A549 (cell line): ENCODE results near the gene NXN. TPM values are rescaled to one million over a fixed set of nuclear protein-coding genes. Genes with fewer than 3 reads are reported as not detected.

Experiments used
- ATAC-seq, 2 experiments: fragments of 200-7000 bp in 1 of 2; fragments of >200 bp in 1 of 2; cut with Nextera tagmentation in 1 of 2; cut with Tn5 transposase in 1 of 2; 3 replicates each; pipeline versions ENCODE4 v1.8.0 to v1.9.1; 2018 to 2020; ENCODE audit warnings: mild to moderate bottlenecking in 1 of 2, moderate library complexity in 1 of 2
- CTCF ChIA-PET: fragments of 300-600 bp; sonication (Branson Sonifier 250); formaldehyde crosslinking; extraction: SDS; loops from one replicate; lab custom pipeline; 2021; ENCODE audit warnings: antibody characterized with exemption, inconsistent platforms; lab: Yijun Ruan, JAX
- POLR2A ChIA-PET: fragments of 350-600 bp; formaldehyde crosslinking; extraction: SDS; loops from one replicate; lab custom pipeline; 2021; ENCODE audit warnings: antibody characterized with exemption, inconsistent platforms; lab: Yijun Ruan, JAX
- DNase-seq, 2 experiments: peaks; one replicate each; pipeline versions ENCODE4 v3.0.0 to v3.0.0-alpha.2; 2011 to 2016; ENCODE audit warnings: low read depth in 1 of 2, low spot score in 1 of 2
- FAIRE-seq: peaks from 2 replicates; lab custom pipeline; 2011; peaks lifted over from hg19 to GRCh38; lab: Jason Lieb, UNC
- H3K27ac ChIP-seq, 2 experiments: fragments of >200 bp; sonication (Bioruptor Twin); formaldehyde crosslinking; 3 replicates each; pipeline ENCODE4 v1.5.1; 2016 to 2017
- H3K4me1 ChIP-seq: fragments of >200 bp; sonication (Bioruptor Twin); formaldehyde crosslinking; 3 replicates; pipeline ENCODE4 v1.6.1; 2016
- H3K4me2 ChIP-seq: fragments of >200 bp; sonication (Bioruptor Twin); formaldehyde crosslinking; 3 replicates; pipeline ENCODE4 v1.6.1; 2016
- H3K4me3 ChIP-seq: fragments of >200 bp; sonication (Bioruptor Twin); formaldehyde crosslinking; 3 replicates; pipeline ENCODE4 v1.5.1; 2016
- H3K9me3 ChIP-seq: fragments of >200 bp; sonication (Bioruptor Twin); formaldehyde crosslinking; 3 replicates; pipeline ENCODE4 v1.6.1; 2016
- CHD2 ChIP-seq: fragments of 150-350 bp; IDR thresholded peaks from 2 replicates; pipeline ENCODE4 v1.6.1; 2014; ENCODE audit warnings: low read length; ENCODE audit not compliant: partially characterized antibody
- FOSB ChIP-seq: fragments of 250-450 bp; sonication (Bioruptor Pico); IDR thresholded peaks from 2 replicates; pipeline ENCODE4 v1.5.0; 2020; ENCODE audit warnings: mild to moderate bottlenecking, moderate library complexity
- FOSL2 ChIP-seq, 2 experiments: fragments of 450-650 bp in 1 of 2; fragments of >200 bp in 1 of 2; sonication (Bioruptor Twin) in 1 of 2; formaldehyde crosslinking; IDR thresholded peaks; 2 replicates each; pipeline versions ENCODE4 v1.5.0 to v1.6.1; 2016 to 2020; ENCODE audit warnings: mild to moderate bottlenecking in 1 of 2, moderate library complexity in 1 of 2
- FOXS1 ChIP-seq: fragments of 250-450 bp; sonication (Bioruptor Pico); IDR thresholded peaks from 2 replicates; pipeline ENCODE4 v1.5.0; 2020; ENCODE audit warnings: mild to moderate bottlenecking, moderate library complexity
- KDM1A ChIP-seq: fragments of 200-600 bp; sonication (generic); IDR thresholded peaks from 2 replicates; pipeline ENCODE4 v1.6.1; 2016; ENCODE audit warnings: low read depth, mild to moderate bottlenecking
- KDM5A ChIP-seq: fragments of 200-600 bp; sonication (generic); IDR thresholded peaks from 2 replicates; pipeline ENCODE4 v1.6.1; 2016; ENCODE audit warnings: antibody characterized with exemption, mild to moderate bottlenecking
- MYC ChIP-seq: IDR thresholded peaks from 2 replicates; pipeline ENCODE4 v1.6.1; 2012; ENCODE audit warnings: mild to moderate bottlenecking, inconsistent platforms, low read length, improper control_type of control experiment, borderline replicate concordance
- NPAS2 ChIP-seq: fragments of 250-450 bp; sonication (Bioruptor Pico); IDR thresholded peaks from 2 replicates; pipeline ENCODE4 v1.8.0; 2022; ENCODE audit warnings: mild to moderate bottlenecking, moderate library complexity, borderline replicate concordance
- PHF8 ChIP-seq: fragments of 200-600 bp; sonication (generic); IDR thresholded peaks from 2 replicates; pipeline ENCODE4 v1.6.1; 2016; ENCODE audit warnings: low read depth, mild to moderate bottlenecking, antibody characterized with exemption, moderate library complexity, borderline replicate concordance
- RNF2 ChIP-seq: fragments of 200-600 bp; sonication (generic); IDR thresholded peaks from 2 replicates; pipeline ENCODE4 v1.6.1; 2016; ENCODE audit warnings: low read depth, mild to moderate bottlenecking, antibody characterized with exemption, moderate library complexity, borderline replicate concordance
- SMC3 ChIP-seq: fragments of >200 bp; sonication (Bioruptor Twin); formaldehyde crosslinking; IDR thresholded peaks from 3 replicates; pipeline ENCODE4 v1.6.1; 2018; ENCODE audit warnings: inconsistent platforms
- TFCP2L1 ChIP-seq: fragments of 250-450 bp; sonication (Bioruptor Pico); IDR thresholded peaks from 2 replicates; pipeline ENCODE4 v1.5.0; 2021; ENCODE audit warnings: mild to moderate bottlenecking
- ZNF302 ChIP-seq: fragments of 250-450 bp; sonication (Bioruptor Pico); IDR thresholded peaks from 2 replicates; pipeline ENCODE4 v1.9.0; 2021; ENCODE audit warnings: inconsistent platforms, mild to moderate bottlenecking, moderate library complexity
- WGBS: methylation state at CpG from one replicate; pipeline ENCODE4 v1.1.6; 2017; ENCODE audit errors: missing lambda C conversion rate; 5-methylcytosine and 5-hydroxymethylcytosine counted together
- polyA plus RNA-seq, 4 experiments: library from polyadenylated mRNA; depleted of rRNA in 3 of 4; stranded (reverse); fragments of >200 nt; fragmentation: RNase III in 1 of 4; extraction: RNeasy Plus Mini Kit Qiagen cat#74134 plus additional on column Dnase treatment in 1 of 4; gene quantifications; 2 replicates in 3 of 4; 3 replicates in 1 of 4; pipeline ENCODE4 v1.2.3, GENCODE V29; 2011 to 2017
- TF ChIP-seq, protein P1 (sequence below): fragments of >200 bp; sonication (Bioruptor Twin); formaldehyde crosslinking; IDR thresholded peaks from 3 replicates; pipeline ENCODE4 v1.5.1; 2016
- TF ChIP-seq, protein P2 (sequence below): fragments of 150-350 bp; IDR thresholded peaks from 2 replicates; pipeline ENCODE4 v1.6.1; 2014; ENCODE audit warnings: low read depth, mild to moderate bottlenecking, low read length
- TF ChIP-seq, protein P3 (sequence below): IDR thresholded peaks from 2 replicates; pipeline ENCODE4 v1.6.1; 2012
- TF ChIP-seq, protein P4 (sequence below): IDR thresholded peaks from 2 replicates; pipeline ENCODE4 v1.6.1; 2012
- TF ChIP-seq, protein P5 (sequence below): IDR thresholded peaks from 2 replicates; pipeline ENCODE4 v1.6.1; 2012; ENCODE audit warnings: low read depth, borderline replicate concordance

Gene NXN
- polyA plus RNA-seq, 2 of the 4 experiments (the other 2 are of a cell fraction) = 24.6 to 31.1 TPM

DNA sequence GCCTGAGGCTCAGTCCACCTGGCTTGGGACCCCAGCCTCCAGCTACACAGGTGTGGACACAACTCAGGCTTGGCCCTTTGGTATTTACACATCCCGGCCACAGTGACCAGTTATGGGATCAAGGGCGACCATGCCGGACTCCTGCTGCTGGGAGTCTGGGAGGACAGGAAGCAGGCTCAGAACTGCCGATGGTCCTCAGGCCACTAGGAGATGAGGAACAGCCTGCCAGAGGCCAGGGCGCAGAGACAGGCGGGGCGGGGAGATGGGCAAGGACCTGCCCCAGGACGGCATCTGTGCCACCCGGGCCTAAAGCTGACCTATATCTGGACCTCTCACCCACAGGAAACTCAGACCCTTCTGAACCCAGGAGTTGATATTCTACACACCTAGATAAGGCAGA, 12.5 kb downstream of the NXN start (continued):
- TF ChIP-seq, protein P1, sequence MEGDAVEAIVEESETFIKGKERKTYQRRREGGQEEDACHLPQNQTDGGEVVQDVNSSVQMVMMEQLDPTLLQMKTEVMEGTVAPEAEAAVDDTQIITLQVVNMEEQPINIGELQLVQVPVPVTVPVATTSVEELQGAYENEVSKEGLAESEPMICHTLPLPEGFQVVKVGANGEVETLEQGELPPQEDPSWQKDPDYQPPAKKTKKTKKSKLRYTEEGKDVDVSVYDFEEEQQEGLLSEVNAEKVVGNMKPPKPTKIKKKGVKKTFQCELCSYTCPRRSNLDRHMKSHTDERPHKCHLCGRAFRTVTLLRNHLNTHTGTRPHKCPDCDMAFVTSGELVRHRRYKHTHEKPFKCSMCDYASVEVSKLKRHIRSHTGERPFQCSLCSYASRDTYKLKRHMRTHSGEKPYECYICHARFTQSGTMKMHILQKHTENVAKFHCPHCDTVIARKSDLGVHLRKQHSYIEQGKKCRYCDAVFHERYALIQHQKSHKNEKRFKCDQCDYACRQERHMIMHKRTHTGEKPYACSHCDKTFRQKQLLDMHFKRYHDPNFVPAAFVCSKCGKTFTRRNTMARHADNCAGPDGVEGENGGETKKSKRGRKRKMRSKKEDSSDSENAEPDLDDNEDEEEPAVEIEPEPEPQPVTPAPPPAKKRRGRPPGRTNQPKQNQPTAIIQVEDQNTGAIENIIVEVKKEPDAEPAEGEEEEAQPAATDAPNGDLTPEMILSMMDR = no peak

DNA sequence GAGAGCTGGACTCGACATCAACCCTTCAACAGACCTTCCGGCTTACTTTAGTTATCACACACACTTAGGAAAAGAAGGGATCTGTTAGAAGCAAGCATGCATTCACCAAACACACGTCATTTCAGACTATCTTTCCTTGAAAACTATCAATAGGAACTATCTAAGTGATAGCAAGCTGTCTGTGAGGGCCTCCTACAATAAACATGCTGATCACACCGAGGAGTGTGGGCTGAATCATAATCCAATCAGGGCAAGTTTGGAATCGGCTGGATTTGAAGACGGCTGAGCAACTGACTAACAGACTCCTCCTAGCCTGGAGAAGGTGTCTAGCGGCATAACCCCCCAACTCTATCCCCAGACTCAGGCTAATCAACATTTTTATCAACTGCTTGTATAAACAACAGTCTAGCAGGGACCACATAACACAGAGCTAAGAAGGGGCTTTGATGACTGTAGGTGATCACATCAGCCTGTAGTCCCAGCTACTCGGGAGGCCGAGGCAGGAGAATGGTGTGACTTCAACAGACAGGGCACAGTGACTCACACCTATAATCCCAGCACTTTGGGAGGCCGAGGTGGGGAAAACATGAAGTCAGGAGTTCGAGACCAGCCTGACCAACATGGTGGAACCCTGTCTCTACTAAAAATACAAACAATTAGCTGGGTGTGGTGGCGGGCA, 14.1 kb downstream of the NXN start:
- Histone ChIP-seq H3K9me3 (no peaks in the 10 kb centered on the region), H3K4me1 (no peaks in the 10 kb centered on the region), H3K4me3 (no peak overlapping the region), H3K27ac (no peak overlapping the region), H3K4me2 (no peak overlapping the region)
- TF ChIP-seq PHF8 (no peak), RNF2 (no peak), FOSB (CRISPR knock-in tag) (no peak), KDM1A (no peak), KDM5A (no peak), MYC (no peak), SMC3 (no peak), ZNF302 (CRISPR knock-in tag) (no peak), CHD2 (no peak), FOXS1 (CRISPR knock-in tag) (no peak), TFCP2L1 (no peak), FOSL2 (IDR thresholded peaks at IDR 0.05) (no peak), FOSL2 (CRISPR knock-in tag; IDR thresholded peaks at IDR 0.05) (no peak), NPAS2 (CRISPR knock-in tag) (no peak)
- TF ChIP-seq, protein P1 = no peak
- TF ChIP-seq, protein P2, sequence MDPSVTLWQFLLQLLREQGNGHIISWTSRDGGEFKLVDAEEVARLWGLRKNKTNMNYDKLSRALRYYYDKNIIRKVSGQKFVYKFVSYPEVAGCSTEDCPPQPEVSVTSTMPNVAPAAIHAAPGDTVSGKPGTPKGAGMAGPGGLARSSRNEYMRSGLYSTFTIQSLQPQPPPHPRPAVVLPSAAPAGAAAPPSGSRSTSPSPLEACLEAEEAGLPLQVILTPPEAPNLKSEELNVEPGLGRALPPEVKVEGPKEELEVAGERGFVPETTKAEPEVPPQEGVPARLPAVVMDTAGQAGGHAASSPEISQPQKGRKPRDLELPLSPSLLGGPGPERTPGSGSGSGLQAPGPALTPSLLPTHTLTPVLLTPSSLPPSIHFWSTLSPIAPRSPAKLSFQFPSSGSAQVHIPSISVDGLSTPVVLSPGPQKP = no peak
- TF ChIP-seq, protein P3, sequence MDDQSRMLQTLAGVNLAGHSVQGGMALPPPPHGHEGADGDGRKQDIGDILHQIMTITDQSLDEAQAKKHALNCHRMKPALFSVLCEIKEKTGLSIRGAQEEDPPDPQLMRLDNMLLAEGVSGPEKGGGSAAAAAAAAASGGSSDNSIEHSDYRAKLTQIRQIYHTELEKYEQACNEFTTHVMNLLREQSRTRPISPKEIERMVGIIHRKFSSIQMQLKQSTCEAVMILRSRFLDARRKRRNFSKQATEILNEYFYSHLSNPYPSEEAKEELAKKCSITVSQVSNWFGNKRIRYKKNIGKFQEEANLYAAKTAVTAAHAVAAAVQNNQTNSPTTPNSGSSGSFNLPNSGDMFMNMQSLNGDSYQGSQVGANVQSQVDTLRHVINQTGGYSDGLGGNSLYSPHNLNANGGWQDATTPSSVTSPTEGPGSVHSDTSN = no peak
- TF ChIP-seq, protein P4, sequence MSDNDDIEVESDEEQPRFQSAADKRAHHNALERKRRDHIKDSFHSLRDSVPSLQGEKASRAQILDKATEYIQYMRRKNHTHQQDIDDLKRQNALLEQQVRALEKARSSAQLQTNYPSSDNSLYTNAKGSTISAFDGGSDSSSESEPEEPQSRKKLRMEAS = no peak
- TF ChIP-seq, protein P5, sequence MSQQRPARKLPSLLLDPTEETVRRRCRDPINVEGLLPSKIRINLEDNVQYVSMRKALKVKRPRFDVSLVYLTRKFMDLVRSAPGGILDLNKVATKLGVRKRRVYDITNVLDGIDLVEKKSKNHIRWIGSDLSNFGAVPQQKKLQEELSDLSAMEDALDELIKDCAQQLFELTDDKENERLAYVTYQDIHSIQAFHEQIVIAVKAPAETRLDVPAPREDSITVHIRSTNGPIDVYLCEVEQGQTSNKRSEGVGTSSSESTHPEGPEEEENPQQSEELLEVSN = no peak
- POLR2A ChIA-PET = no interaction called here
- FAIRE-seq = no peak
- 81% methylated on average over 12 of the region's 12 CpGs for WGBS
- DNase-seq = no peak
- CTCF ChIA-PET = interaction anchor here (0.6 to 6.5 kb wide), 10 partner anchors 8 to 553 kb away, joined by 3 to 40 read pairs (median 3); partner anchors contain the start of genes NXN and TIMM22
- ATAC-seq = peak in 1 of 2 experiments; percentile 32; a peak in 3 of 6 replicates
